NCI-H460 (cell line): ENCODE measurements around the gene MCRIP2. TPM values are rescaled to one million over a fixed set of nuclear protein-coding genes. Genes with fewer than 3 reads are reported as not detected.

Experiments used
- DNase-seq: peaks from one replicate; pipeline ENCODE4 v3.0.0-alpha.2; 2016; ENCODE audit warnings: low read depth; ENCODE audit errors: extremely low read depth
- total RNA-seq: library from RNA; depleted of rRNA; stranded (reverse); fragments of >200 nt; shearing (Covaris generic); gene quantifications from 2 replicates; pipeline ENCODE4 v1.2.3, GENCODE V29; 2014

MCRIP2 gene
- total RNA-seq, 1 experiment from 2014 or later = 60.2 TPM

DNA sequence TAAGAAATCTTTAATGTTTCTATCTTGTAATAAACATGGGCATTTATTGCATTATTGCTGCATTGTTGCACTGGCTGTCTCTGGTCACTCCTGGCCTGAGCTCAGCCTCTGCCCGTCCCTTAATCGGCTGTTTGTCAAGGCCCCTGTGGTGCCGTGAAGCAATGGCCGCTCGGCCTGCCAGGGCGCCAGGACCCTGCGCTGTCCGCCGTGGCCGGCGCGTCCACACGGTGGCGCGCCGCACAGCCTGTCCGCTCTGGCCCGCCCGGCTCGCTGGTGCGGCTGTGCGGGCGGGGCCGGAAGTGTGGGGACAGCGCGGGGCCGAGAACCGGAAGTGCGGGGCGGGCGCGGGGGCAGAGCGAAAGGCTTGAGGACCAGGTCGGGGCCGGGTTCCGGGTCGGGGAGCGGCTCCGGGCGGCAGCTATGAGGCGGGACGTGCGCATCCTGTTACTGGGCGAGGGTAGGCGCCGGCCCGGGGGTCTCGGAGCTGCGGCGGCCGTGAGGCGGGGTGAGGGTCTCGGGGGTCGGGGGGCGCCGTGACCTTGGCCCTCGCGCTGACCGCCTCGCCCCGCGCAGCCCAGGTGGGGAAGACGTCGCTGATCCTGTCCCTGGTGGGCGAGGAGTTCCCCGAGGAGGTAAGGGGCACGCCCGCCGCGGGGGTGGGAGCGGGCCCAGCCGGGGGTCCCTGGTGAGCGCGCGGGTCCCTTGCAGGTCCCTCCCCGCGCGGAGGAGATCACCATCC, 26.3 kb downstream of the MCRIP2 start, which contains the start of gene RHOT2:
Gene RHOT2, plus strand, starts transcription at position 353 of the 739 bp plus-strand sequence. Its CDS starts 68 bp downstream, at position 421.
- peak; percentile 87 for DNase-seq

GRCh38 chr16:668519-669171, 27.0 kb downstream of the MCRIP2 start:
- no peak for DNase-seq

- DNase-seq = no peak
Measured at GRCh38 chr16:669666-670065, 28.0 kb downstream of the MCRIP2 start.

GRCh38 chr16:670485-671352, 29.1 kb downstream of the MCRIP2 start:
- DNase-seq = no peak

- no peak for DNase-seq
Measured at GRCh38 chr16:671353-672131, 29.9 kb downstream of the MCRIP2 start.

- no peak for DNase-seq
Measured at GRCh38 chr16:672371-672770, 30.7 kb downstream of the MCRIP2 start.

- DNase-seq = no peak
Measured at GRCh38 chr16:672851-673250, 31.2 kb downstream of the MCRIP2 start.

DNA sequence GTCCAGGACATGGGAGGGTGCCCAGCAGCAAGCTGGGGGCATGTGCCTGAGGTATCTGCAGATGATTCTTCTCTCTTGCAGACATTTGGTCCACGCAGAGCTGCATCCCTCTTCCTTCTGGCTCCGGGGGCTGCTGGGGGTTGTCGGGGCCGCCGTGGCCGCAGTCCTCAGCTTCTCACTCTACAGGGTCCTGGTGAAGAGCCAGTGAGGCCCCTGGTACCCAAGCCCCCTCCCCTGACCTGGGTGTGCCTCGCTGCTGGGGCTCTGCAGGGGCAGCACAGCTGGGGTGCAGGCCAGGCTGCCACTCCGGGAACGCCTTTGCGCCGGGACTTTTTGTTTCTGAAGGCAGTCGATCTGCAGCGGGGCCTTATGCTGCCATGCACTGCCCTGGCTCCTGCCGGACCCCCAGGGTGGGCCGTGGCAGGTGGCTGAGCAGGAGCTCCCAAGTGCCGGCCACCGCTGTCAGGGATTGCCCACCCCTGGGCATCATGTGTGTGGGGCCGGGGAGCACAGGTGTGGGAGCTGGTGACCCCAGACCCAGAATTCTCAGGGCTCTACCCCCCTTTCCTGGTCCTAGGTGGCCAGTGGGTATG, 31.9 kb downstream of the MCRIP2 start:
- DNase-seq = no peak

DNA sequence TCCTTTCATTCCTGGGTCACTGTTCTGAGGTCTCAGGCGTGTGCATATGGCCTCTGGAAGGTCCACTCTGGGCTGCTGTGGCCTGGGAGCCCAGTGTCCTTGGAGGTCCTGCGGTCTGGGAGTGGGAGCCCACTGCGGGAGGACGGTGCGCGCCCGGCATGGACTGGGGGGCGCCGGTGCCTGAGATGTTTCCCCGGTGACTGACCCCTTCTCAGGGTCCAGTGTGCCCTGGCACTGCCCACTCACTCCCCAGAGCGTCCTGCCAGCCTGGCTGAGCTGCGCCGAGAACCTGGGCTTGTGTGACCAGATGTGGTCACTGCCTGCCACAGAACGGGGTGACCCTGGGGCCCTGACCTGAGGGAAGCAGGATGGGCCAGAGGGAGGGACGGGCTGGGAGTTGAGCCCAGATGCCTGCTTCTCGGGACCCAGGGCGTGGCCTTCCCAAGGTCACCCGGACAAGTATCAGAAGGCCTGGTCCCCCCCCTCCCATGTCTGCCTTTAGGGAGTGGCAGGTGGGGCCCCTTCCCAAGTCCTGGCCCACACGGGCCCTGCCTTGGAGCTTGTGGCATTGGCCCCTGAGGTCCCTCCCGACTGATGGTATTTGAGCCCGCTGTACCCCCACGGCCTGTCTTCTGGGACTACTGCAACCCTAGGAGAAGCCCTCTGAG, 32.7 kb downstream of the MCRIP2 start:
- no peak for DNase-seq

- no peak for DNase-seq
Measured at GRCh38 chr16:674968-675883, 33.6 kb downstream of the MCRIP2 start, which contains the start of gene RHBDL1. Gene RHBDL1, plus strand, starts transcription at chr16:675671. Its CDS starts 120 bp downstream, at chr16:675791.

- DNase-seq = no peak
Measured at GRCh38 chr16:675884-676564, 34.4 kb downstream of the MCRIP2 start.

DNA sequence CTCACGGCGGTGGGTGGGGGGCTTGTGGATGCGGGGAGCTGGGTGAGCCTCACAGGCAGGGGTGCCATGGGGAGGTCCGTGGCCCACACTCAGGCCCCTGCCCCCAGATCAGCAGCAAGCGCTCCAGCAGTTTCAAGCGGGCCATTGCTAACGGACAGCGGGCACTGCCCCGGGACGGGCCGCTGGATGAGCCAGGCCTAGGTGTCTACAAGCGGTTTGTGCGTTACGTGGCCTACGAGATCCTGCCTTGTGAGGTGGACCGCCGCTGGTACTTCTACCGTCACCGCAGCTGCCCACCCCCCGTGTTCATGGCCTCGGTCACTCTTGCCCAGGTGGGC, 34.9 kb downstream of the MCRIP2 start:
- no peak for DNase-seq

DNA sequence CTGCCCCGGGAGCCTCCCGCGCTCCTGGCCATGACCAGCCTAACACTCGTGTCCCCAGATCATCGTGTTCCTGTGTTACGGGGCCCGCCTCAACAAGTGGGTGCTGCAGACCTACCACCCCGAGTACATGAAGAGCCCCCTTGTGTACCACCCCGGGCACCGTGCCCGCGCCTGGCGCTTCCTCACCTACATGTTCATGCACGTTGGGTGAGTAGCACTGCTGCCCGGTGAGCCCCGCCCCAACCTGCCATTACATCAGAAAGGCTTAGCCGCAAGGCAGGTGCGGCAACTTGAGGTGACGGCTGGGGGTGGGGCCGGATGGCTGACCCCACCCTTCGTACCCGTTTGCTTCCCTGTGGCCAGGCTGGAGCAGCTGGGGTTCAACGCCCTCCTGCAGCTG, 35.3 kb downstream of the MCRIP2 start:
- DNase-seq = no peak

GRCh38 chr16:677316-678190, 35.9 kb downstream of the MCRIP2 start:
- DNase-seq = no peak

DNA sequence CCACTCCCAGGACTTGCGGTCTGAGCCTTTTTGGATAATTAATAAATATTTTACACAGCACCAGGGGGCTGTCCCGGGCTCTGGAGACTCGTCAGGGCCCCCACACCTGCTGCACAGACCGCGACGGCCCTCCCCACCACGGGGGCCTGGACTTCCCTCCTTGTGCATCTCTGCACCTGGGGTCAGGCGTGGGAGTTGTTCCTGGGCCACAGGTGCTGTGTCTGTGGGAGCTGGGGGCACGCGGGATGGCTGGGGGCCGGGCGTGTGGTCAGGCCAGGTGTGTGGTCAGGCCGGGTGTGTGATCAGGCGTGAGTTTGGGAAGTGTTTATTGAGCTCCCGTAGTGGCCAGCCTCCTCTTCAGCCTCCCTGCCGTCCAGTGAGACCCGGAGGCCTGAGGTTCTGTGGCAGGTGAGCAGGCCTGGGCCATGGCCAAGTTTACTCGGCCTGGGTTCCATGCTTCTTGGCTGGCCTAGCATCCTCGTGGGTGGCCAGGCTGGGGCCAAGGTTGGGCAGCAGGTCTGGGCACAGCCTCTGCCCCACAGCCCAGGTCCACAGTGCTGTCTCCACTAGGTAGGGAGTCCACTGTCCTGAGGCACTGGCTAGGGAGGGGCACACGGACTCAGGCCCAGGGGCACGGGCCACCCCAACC, 36.7 kb downstream of the MCRIP2 start:
- DNase-seq = no peak
